NCI-H510A (cell line): ENCODE data around the gene HOXD8.

Experiments used
- DNase-seq: peaks from one replicate; lab custom pipeline; 2025; lab: John Stamatoyannopoulos, UW

The HOXD8 gene

GRCh38 chr2:176103194-176103593 is 26.3 kb upstream of the HOXD8 start:
- DNase-seq: no peak

DNA sequence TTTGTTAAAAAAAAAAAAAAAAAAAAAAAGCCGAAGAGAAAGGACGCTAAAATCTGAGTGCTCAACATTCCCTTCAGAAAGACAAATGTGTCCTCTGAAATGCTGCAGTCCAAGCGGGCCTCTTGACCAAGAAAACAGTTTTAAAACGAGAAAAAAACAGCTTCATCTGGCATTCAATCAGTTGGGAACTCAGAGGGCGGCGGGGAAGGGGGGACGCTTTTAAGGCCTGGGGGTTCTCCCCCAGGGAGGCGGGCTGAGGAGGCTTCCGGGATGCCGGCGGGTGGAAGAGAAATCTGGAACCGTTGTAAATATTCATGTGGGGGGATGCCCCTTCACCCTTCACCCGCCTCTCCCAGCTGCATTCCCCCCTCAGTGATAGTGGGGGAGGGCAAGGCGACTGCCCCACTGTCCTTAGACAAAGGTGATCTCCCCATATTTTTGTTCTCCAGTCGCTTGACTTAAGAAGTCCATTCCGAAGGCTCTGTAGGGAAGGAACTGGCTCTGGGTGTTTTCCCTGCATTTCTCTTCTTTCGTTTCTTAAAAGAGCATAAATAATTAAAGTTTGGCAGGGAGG is 25.7 kb upstream of the HOXD8 start:
- no peak for DNase-seq

DNA sequence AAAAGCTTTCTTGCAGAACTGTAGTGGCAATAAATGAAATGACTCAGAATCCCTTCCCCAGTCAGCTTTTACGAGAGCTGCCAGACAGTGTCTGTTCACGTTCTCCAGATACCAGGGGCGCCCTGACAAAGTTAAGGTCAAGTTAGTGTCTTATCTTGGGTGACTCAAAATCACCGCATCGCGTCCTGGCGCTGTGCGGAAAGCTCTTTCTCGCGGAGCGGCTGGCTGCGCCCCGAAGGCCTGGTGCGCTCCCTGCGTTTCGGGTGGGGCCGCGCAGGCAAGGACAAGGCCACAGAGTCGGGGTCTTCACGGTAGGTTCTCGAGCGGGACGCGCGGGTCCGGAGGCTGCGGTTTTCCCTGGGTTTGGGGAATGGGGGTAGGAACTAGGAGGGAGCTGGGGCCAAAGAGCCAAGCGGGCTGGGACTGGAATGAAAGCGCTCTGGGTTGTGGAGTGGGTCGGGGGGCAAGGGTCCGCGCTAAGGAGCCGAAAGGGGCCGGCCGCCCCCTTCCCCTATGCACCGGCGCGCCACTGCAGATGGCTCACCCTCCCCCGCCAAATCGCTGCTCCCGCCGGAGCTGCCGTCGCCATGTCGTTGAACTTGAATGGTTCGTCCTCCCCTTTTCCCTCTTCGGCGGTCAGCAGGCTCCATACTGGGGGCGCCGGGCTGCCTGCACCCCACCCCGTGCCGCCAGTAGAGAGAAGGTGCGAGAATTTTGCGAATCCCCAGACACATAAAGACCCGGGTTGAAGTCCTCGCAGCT is 25.0 kb upstream of the HOXD8 start:
- no peak for DNase-seq

DNA sequence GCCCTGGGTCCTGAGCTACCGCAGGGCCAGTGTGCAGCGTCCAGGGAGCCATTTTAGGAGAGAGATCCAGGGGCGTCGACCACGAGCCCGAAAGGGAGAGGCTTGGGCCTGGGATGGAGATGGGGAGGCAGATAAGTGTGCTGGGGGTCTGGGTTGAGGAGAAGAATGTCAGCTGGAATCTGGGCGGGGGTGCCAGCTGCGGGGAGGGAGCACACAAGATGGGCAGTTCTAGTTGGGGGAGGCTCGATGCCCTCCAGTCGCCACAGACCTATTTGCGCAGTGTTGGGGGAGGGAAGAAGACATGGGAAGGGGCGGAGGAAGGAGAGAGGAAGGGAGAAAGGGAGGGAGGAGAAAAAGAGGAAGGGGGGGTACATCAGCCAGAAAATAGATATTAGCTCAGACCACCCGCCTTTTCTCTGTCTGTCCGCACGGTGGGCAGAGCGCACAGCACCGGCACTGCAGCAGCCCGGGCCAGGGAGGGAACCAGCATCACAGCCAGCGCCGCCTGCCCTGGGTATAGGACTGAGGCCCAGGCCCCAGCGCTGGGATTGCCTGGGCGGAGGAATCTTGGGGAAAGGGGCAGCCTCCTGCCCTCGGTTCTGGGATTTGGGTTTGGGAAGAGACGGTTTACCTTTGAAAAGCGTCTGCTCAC is 24.3 kb upstream of the HOXD8 start:
- DNase-seq: no peak

GRCh38 chr2:176105730-176106580 is 23.6 kb upstream of the HOXD8 start:
- no peak for DNase-seq

- peak; percentile 70 for DNase-seq
Observed at GRCh38 chr2:176106581-176107539, 22.6 kb upstream of the HOXD8 start, which contains the start of gene HOXD11. Gene HOXD11 (plus strand): TSS chr2:176107280. CDS start chr2:176107356, 76 bp downstream.

DNA sequence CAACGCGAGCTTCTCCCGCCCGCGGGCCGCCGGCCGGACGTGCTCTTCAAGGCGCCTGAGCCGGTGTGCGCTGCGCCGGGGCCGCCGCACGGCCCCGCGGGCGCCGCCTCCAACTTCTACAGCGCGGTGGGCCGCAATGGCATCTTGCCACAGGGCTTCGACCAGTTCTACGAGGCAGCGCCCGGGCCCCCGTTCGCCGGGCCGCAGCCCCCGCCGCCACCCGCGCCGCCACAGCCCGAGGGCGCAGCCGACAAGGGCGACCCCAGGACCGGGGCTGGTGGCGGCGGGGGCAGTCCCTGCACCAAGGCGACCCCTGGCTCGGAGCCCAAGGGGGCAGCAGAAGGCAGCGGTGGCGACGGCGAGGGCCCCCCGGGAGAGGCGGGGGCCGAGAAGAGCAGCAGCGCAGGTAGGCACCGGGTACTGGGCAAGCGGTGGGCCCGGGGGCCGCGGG is 21.7 kb upstream of the HOXD8 start:
- no peak for DNase-seq

DNA sequence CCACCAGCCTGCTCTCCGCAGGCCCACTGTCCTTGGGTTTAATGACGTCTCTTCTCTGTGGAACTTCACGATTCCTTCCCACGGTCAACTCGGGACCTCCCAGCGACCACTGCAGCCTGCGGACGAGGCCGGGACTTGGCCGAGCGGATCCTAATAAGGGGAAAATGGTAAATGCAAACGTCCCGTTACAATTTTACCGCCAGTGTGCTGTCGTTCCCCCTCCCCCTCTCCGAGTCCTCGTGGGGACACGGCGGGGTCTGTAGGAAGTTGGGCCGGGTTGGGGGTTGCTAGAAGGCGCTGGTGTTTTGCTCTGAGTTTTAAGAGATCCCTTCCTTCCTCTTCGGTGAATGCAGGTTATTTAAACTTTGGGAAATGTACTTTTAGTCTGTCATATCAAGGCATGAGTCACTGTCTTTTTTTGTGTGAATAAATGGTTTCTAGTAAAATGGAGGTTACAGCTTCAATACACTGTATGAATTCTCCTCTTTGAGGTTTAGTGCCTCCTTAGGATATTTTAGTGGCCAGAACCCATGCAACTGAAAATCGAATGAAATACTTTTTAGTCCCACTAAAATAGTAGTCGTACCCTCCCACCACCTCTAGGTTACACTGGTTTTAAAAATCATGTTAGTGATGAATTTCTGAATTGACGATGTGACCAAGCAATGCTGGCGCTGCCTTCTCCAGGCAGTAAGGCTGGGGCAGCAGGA is 20.2 kb upstream of the HOXD8 start:
- DNase-seq: no peak

- DNase-seq: no peak
Observed at GRCh38 chr2:176109946-176110345, 19.6 kb upstream of the HOXD8 start.

GRCh38 chr2:176110415-176111308 is 18.8 kb upstream of the HOXD8 start:
- no peak for DNase-seq

DNA sequence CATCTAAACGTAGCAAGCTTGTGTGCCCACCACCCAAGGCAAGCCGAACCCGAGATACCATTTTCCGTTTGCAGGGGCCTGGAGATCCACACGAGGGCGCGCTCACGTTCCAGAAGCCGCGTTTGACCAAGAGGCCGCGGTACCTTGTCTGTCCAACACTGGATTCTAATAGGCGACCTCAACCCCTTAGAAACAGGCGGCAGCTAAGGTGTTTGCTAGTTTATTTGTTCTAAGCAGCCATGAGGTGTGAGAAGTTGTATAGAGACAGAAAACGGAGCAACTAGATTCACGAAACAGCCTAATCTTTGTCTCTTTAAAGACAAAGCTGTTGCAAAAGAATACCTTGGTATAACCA is 18.2 kb upstream of the HOXD8 start:
- peak; percentile 60 for DNase-seq

DNA sequence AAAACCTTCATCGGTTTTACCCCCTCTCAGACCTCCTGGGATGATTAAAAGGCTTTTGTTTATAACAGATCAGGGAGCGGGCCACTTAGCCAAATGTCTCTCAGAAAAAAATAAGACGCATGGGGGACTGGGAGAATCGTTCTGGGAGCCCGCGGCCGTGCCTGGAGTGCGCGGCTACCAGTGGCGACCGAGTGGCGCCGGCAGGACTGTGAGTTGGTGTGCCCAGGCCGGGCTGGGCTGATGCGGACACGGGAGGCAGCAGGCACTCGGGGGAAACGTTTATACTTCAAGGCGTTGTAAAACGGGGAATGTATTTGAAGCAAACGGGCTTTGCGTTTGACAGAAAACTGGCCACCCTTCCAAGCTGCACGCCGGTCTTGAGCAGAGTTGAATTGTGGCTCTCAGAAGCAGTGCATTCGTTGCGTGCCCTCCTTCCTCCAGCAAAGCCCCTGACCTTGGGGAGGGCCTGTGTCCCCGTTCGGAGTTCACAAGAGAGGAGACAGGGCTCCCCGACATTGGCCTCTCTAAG is 17.6 kb upstream of the HOXD8 start:
- DNase-seq: no peak

- no peak for DNase-seq
Observed at GRCh38 chr2:176112375-176113302, 16.9 kb upstream of the HOXD8 start.

GRCh38 chr2:176114120-176114929 is 15.2 kb upstream of the HOXD8 start:
- DNase-seq: peak; percentile 62

DNA sequence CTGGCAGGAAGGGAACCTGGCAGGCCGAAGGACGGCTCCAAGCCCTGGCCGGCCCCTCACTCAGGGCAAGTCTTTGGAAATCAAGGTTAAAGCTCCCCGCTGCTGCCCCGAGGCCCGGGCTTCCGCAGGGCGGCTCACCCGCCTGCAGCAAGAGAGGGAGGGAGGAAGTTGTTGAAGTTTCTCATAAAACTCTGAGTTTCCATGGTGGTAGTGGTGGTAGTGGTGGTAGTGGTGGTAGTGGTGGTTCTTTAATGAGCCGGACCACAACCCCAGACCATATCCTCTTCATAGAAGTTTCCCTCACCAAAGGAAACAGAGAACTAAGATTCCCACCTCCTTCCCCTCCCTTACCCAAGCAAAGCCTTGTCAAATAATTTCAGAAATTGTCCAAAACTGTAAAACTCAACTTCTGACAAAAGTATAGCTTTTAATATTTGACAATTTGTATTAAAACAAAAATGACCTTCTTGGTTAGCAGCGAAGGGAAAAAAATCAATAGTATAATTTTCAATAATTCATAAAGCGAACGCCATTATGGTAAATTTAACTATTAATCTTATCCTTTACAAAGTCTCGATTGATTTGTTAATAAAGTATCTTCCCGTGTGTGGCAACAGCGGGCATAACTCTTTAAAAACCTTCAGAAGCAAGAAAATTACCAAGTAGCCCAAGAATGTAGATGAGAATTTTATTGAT is 14.4 kb upstream of the HOXD8 start:
- no peak for DNase-seq
